Measurements from ENCODE around the gene MYH11.

GRCh38 chr16:15748654-15749053 is 108.2 kb downstream of the MYH11 start:
- TF ChIP-seq EZH2 (IDR thresholded peaks at IDR 0.05) (no peak), POLR2AphosphoS5 (IDR thresholded peaks at IDR 0.05; ENCODE audit: borderline replicate concordance, low read depth, low read length) (no peak)
